Caco-2 (cell line): ENCODE measurements around the gene CCR9. TPM values are rescaled to one million over a fixed set of nuclear protein-coding genes. Genes with fewer than 3 reads are reported as not detected.

Experiments
- BruUV-seq: library from RNA; stranded (reverse); fragments of 400-500 nt; replicated peaks from 2 replicates; lab custom pipeline; 2021; lab: Mats Ljungman, UMichigan
- CTCF ChIA-PET: fragments of 300-600 bp; sonication (Branson Sonifier 250); formaldehyde crosslinking; loops from one replicate; lab custom pipeline; 2022; ENCODE audit warnings: antibody characterized with exemption; lab: Charles Lee
- POLR2A ChIA-PET: fragments of 300-600 bp; sonication (Branson Sonifier 250); formaldehyde crosslinking; loops from one replicate; lab custom pipeline; 2022; ENCODE audit warnings: antibody characterized with exemption; lab: Charles Lee
- DNase-seq, 2 experiments: peaks; one replicate each; pipeline versions ENCODE4 v3.0.0 to v3.0.0-alpha.2; 2020 to 2022
- H3K27me3 ChIP-seq: replicated peaks from 2 replicates; pipeline ENCODE4 v1.6.0; 2011; ENCODE audit warnings: low read length; ENCODE audit not compliant: control insufficient read depth, insufficient read depth
- H3K36me3 ChIP-seq: 2 replicates; pipeline ENCODE4 v1.5.1; 2011; ENCODE audit warnings: low read length; ENCODE audit not compliant: control insufficient read depth, insufficient read depth
- H3K4me1 ChIP-seq: fragments of 250-450 bp; sonication (Bioruptor Pico); 2 replicates; pipeline ENCODE4 v1.5.1; 2020; ENCODE audit warnings: mild to moderate bottlenecking
- H3K4me3 ChIP-seq: 2 replicates; pipeline ENCODE4 v1.5.1; 2011; ENCODE audit warnings: low read depth, mild to moderate bottlenecking, control low read depth, low read length
- H3K9me3 ChIP-seq: fragments of 250-450 bp; sonication (Bioruptor Pico); 2 replicates; pipeline ENCODE4 v1.5.1; 2020; ENCODE audit warnings: mild to moderate bottlenecking, moderate library complexity
- H3K27ac Mint-ChIP-seq: one replicate; pipeline ENCODE4 v1.8.0; 2022; ENCODE audit warnings: mixed read lengths; ENCODE audit not compliant: unreplicated experiment
- H3K27me3 Mint-ChIP-seq: one replicate; pipeline ENCODE4 v1.8.0; 2022; ENCODE audit warnings: mixed read lengths; ENCODE audit not compliant: insufficient read depth, unreplicated experiment
- H3K36me3 Mint-ChIP-seq: one replicate; pipeline ENCODE4 v1.8.0; 2022; ENCODE audit warnings: mild to moderate bottlenecking, mixed read lengths; ENCODE audit not compliant: insufficient read depth, unreplicated experiment
- H3K4me1 Mint-ChIP-seq: one replicate; pipeline ENCODE4 v1.8.0; 2022; ENCODE audit warnings: low read depth, mixed read lengths; ENCODE audit not compliant: unreplicated experiment
- H3K4me3 Mint-ChIP-seq: one replicate; pipeline ENCODE4 v1.8.0; 2022; ENCODE audit warnings: mild to moderate bottlenecking, moderate library complexity, mixed read lengths; ENCODE audit not compliant: unreplicated experiment
- H3K9me3 Mint-ChIP-seq: one replicate; pipeline ENCODE4 v1.8.0; 2022; ENCODE audit warnings: mixed read lengths; ENCODE audit not compliant: unreplicated experiment
- CTCF ChIP-seq, 2 experiments: fragments of 200-600 bp in 1 of 2; IDR thresholded peaks; 1 replicate in 1 of 2; 2 replicates in 1 of 2; pipeline versions ENCODE4 v1.5.1 to v1.8.0; 2011 to 2022; ENCODE audit warnings: antibody characterized with exemption in 1 of 2, control low read depth in 1 of 2, inconsistent platforms in 1 of 2, low read depth in 1 of 2, low read length in 1 of 2, mild to moderate bottlenecking in 1 of 2, moderate library complexity in 1 of 2; ENCODE audit not compliant: insufficient read depth in 1 of 2, severe bottlenecking in 1 of 2, unreplicated experiment in 1 of 2
- intact Hi-C: fragments of 100-400 bp; cut with micrococcal nuclease; formaldehyde crosslinking; loops from one replicate; pipeline ENCODE4 v1.10.0; 2022; ENCODE audit not compliant: unreplicated experiment
- total RNA-seq: library from RNA; stranded (reverse); gene quantifications from 2 replicates; pipeline ENCODE4 v1.2.3, GENCODE V29; 2022

CCR9 gene
- total RNA-seq, 1 experiment from 2014 or later: not detected

- H3K4me3 Mint-ChIP-seq: no peak overlapping the region
- H3K4me1 Mint-ChIP-seq: peaks cover 7% of the 10 kb centered on the region
- intact Hi-C loops: no loop called here
- H3K27me3 Mint-ChIP-seq: no peaks in the 10 kb centered on the region
- H3K27me3 ChIP-seq: no peaks in the 10 kb centered on the region
- H3K36me3 Mint-ChIP-seq: no peaks in the 10 kb centered on the region
- BruUV-seq: no TSS peak
- H3K36me3 ChIP-seq: no peaks in the 10 kb centered on the region
- no peaks in the 10 kb centered on the region for H3K9me3 ChIP-seq
- ChIA-PET POLR2A (no interaction called here), CTCF (no interaction called here)
- no peak for TF ChIP-seq CTCF (IDR thresholded peaks at IDR 0.05; ENCODE audit: insufficient read depth in 1 of 2, low read depth in 1 of 2, low read length in 1 of 2, severe bottlenecking in 1 of 2, unreplicated experiment in 1 of 2)
- no peak overlapping the region for H3K4me3 ChIP-seq
- H3K27ac Mint-ChIP-seq: no peak overlapping the region
- DNase-seq: no peak
- no peaks in the 10 kb centered on the region for H3K4me1 ChIP-seq
- no peaks in the 10 kb centered on the region for H3K9me3 Mint-ChIP-seq
These were observed 14.6 kb upstream of the CCR9 start for GRCh38 chr3:45871780-45872179.

GRCh38 chr3:45872569-45872968, 13.8 kb upstream of the CCR9 start:
- POLR2A ChIA-PET: no interaction called here
- no TSS peak for BruUV-seq
- TF ChIP-seq CTCF (IDR thresholded peaks at IDR 0.05; ENCODE audit: insufficient read depth in 1 of 2, low read depth in 1 of 2, low read length in 1 of 2, severe bottlenecking in 1 of 2, unreplicated experiment in 1 of 2): no peak

GRCh38 chr3:45873036-45873435, 13.3 kb upstream of the CCR9 start:
- Mint-ChIP-seq H3K9me3 (no peaks in the 10 kb centered on the region), H3K27ac (no peak overlapping the region), H3K4me3 (no peak overlapping the region), H3K4me1 (peaks cover 7% of the 10 kb centered on the region), H3K27me3 (no peaks in the 10 kb centered on the region), H3K36me3 (no peaks in the 10 kb centered on the region)
- Histone ChIP-seq H3K36me3 (no peaks in the 10 kb centered on the region), H3K27me3 (no peaks in the 10 kb centered on the region), H3K4me3 (no peak overlapping the region), H3K9me3 (no peaks in the 10 kb centered on the region), H3K4me1 (no peaks in the 10 kb centered on the region)
- TF ChIP-seq CTCF (IDR thresholded peaks at IDR 0.05; ENCODE audit: insufficient read depth in 1 of 2, low read depth in 1 of 2, low read length in 1 of 2, severe bottlenecking in 1 of 2, unreplicated experiment in 1 of 2): no peak
- ChIA-PET POLR2A (no interaction called here), CTCF (no interaction called here)
- no peak for DNase-seq
- BruUV-seq: no TSS peak
- intact Hi-C loops: no loop called here

More at GRCh38 chr3:45872569-45872968, 13.8 kb upstream of the CCR9 start:
- Mint-ChIP-seq H3K4me3 (no peak overlapping the region), H3K4me1 (peaks cover 7% of the 10 kb centered on the region), H3K27ac (no peak overlapping the region), H3K27me3 (no peaks in the 10 kb centered on the region), H3K9me3 (no peaks in the 10 kb centered on the region), H3K36me3 (no peaks in the 10 kb centered on the region)
- no peak overlapping the region for H3K4me3 ChIP-seq
- intact Hi-C loops: no loop called here
- H3K27me3 ChIP-seq: no peaks in the 10 kb centered on the region
- no peak for DNase-seq
- no peaks in the 10 kb centered on the region for H3K9me3 ChIP-seq
- CTCF ChIA-PET: no interaction called here
- H3K36me3 ChIP-seq: no peaks in the 10 kb centered on the region
- H3K4me1 ChIP-seq: no peaks in the 10 kb centered on the region
